Bronchial epithelial cell (primary cell): Measurements from ENCODE around the gene PKD1. TPM values are rescaled to one million over a fixed set of nuclear protein-coding genes. Genes with fewer than 3 reads are reported as not detected.
"Not testable (repeated sequence)": the region's sequence is repeated elsewhere in the genome, so short reads cannot be mapped to it uniquely, and the experiment has no call there.

Experiments used
- DNase-seq: peaks from one replicate; pipeline ENCODE4 v3.0.0-alpha.2; 2010; ENCODE audit warnings: low read depth
- FAIRE-seq: peaks from 2 replicates; lab custom pipeline; 2011; peaks lifted over from hg19 to GRCh38; lab: Jason Lieb, UNC
- H3K27me3 ChIP-seq: 2 replicates; pipeline ENCODE4 v1.5.1; 2011; ENCODE audit warnings: low read length; ENCODE audit not compliant: control insufficient read depth, insufficient read depth
- H3K36me3 ChIP-seq: 2 replicates; pipeline ENCODE4 v1.5.1; 2011; ENCODE audit warnings: low read length; ENCODE audit not compliant: control insufficient read depth, insufficient read depth
- H3K4me3 ChIP-seq: 2 replicates; pipeline ENCODE4 v1.5.1; 2011; ENCODE audit warnings: mild to moderate bottlenecking, low read depth, low read length, control low read depth
- total RNA-seq: library from RNA; depleted of rRNA; stranded (reverse); fragments of >200 nt; gene quantifications from 2 replicates; pipeline ENCODE4 v1.2.1, GENCODE V29; 2014

PKD1 gene
- total RNA-seq, 1 donor from 2014 or later: 56.1 TPM

GRCh38 chr16:2129251-2129650 is 6.4 kb downstream of the PKD1 start:
- not testable (repeated sequence) for FAIRE-seq, H3K36me3 ChIP-seq, H3K27me3 ChIP-seq, DNase-seq, H3K4me3 ChIP-seq

- not testable (repeated sequence) for H3K4me3 ChIP-seq, H3K36me3 ChIP-seq, FAIRE-seq, H3K27me3 ChIP-seq
- DNase-seq: peak; percentile 29
Observed at GRCh38 chr16:2127630-2128280, 7.9 kb downstream of the PKD1 start.

GRCh38 chr16:2126928-2127556 is 8.7 kb downstream of the PKD1 start:
- not testable (repeated sequence) for H3K36me3 ChIP-seq, FAIRE-seq, DNase-seq, H3K4me3 ChIP-seq, H3K27me3 ChIP-seq

- H3K36me3 ChIP-seq, H3K4me3 ChIP-seq, DNase-seq, H3K27me3 ChIP-seq, FAIRE-seq: not testable (repeated sequence)
Observed at GRCh38 chr16:2126161-2126743, 9.4 kb downstream of the PKD1 start.

GRCh38 chr16:2125609-2126008 is 10.1 kb downstream of the PKD1 start:
- DNase-seq, H3K4me3 ChIP-seq, H3K36me3 ChIP-seq, FAIRE-seq, H3K27me3 ChIP-seq: not testable (repeated sequence)

- not testable (repeated sequence) for H3K36me3 ChIP-seq, H3K4me3 ChIP-seq, FAIRE-seq, H3K27me3 ChIP-seq
- peak; percentile 31 for DNase-seq
Observed at GRCh38 chr16:2124694-2125444, 10.8 kb downstream of the PKD1 start.

GRCh38 chr16:2124377-2124693 is 11.4 kb downstream of the PKD1 start:
- H3K36me3 ChIP-seq, DNase-seq, FAIRE-seq, H3K27me3 ChIP-seq, H3K4me3 ChIP-seq: not testable (repeated sequence)

GRCh38 chr16:2123706-2124376 is 11.9 kb downstream of the PKD1 start:
- not testable (repeated sequence) for H3K27me3 ChIP-seq, FAIRE-seq, H3K4me3 ChIP-seq, H3K36me3 ChIP-seq, DNase-seq

- not testable (repeated sequence) for FAIRE-seq, H3K36me3 ChIP-seq, H3K4me3 ChIP-seq, DNase-seq, H3K27me3 ChIP-seq
Observed at GRCh38 chr16:2122934-2123683, 12.6 kb downstream of the PKD1 start.
